ENCODE data around the gene RAF1. TPM values are rescaled to one million over a fixed set of nuclear protein-coding genes. Genes with fewer than 3 reads are reported as not detected.
"Not testable (repeated sequence)": the region's sequence is repeated elsewhere in the genome, so short reads cannot be mapped to it uniquely, and the experiment has no call there.

The RAF1 gene
- total RNA-seq, 2 experiments from 2014 or later = 64.6 to 66.9 TPM

DNA sequence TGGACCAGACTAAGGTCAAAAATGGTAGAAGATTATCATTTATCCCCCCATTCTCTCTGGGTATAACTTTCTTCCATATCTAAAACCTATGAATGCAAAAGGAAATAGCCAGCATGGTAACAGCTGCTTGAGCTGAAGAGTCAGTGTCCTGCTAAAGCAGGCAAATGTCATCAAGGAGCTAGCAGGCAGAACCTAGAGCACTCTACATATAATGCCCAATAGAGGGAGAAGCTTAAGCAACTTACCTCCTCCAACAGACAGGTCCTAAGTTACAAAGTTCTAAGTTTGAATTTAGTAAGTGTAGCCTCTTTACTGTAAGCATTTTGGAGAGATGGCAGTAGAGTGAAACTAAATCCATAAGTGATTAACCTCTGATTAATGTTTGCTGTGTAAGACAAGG lies 7.7 kb downstream of the RAF1 start:
- Mint-ChIP-seq H3K27ac (peak overlapping the region; percentile 13), H3K36me3 (peaks cover 4% of the 10 kb centered on the region), H3K4me1 (ENCODE audit: low read depth) (peaks cover 58% of the 10 kb centered on the region), H3K27me3 (no peaks in the 10 kb centered on the region), H3K9me3 (no peaks in the 10 kb centered on the region), H3K4me3 (no peak overlapping the region)
- intact Hi-C loops (cut with micrococcal nuclease) = no loop called here
- CTCF ChIA-PET = no interaction called here
- POLR2A ChIA-PET = no interaction called here
- DNase-seq = no peak

GRCh38 chr3:12655701-12656100 lies 8.2 kb downstream of the RAF1 start:
- Mint-ChIP-seq H3K4me1 (ENCODE audit: low read depth) (peaks cover 54% of the 10 kb centered on the region), H3K9me3 (no peaks in the 10 kb centered on the region), H3K36me3 (peaks cover 4% of the 10 kb centered on the region), H3K27me3 (no peaks in the 10 kb centered on the region), H3K4me3 (no peak overlapping the region), H3K27ac (no peak overlapping the region)
- no peak for DNase-seq
- CTCF ChIA-PET = no interaction called here
- POLR2A ChIA-PET = no interaction called here
- intact Hi-C loops (cut with micrococcal nuclease) = no loop called here

DNA sequence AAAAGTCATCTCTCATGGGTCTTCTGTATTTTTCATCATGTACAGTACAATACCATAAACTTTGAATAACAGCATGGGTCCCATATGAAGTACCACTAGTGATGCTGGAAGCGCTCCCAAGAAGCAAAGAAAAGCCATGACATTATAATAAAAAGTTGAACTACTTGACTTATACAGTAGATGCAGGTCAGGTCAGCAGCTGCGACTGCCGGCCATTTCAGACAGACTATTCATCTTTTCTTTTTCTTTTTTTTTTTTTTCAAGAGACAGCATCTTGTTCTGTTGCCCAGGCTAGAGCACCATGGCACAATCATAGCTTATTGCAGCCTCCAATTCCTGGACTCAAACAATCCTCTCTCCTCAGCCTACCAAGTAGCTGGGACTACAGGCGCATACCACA lies 10.2 kb downstream of the RAF1 start:
- ChIA-PET POLR2A (no interaction called here), CTCF (no interaction called here)
- H3K4me1 Mint-ChIP-seq (ENCODE audit: low read depth) = peaks cover 53% of the 10 kb centered on the region
- H3K4me3 Mint-ChIP-seq = no peak overlapping the region
- H3K27me3 Mint-ChIP-seq = no peaks in the 10 kb centered on the region
- no peak overlapping the region for H3K27ac Mint-ChIP-seq
- peaks cover 4% of the 10 kb centered on the region for H3K36me3 Mint-ChIP-seq
- intact Hi-C loops (cut with micrococcal nuclease) = no loop called here
- DNase-seq = no peak
- no peaks in the 10 kb centered on the region for H3K9me3 Mint-ChIP-seq

DNA sequence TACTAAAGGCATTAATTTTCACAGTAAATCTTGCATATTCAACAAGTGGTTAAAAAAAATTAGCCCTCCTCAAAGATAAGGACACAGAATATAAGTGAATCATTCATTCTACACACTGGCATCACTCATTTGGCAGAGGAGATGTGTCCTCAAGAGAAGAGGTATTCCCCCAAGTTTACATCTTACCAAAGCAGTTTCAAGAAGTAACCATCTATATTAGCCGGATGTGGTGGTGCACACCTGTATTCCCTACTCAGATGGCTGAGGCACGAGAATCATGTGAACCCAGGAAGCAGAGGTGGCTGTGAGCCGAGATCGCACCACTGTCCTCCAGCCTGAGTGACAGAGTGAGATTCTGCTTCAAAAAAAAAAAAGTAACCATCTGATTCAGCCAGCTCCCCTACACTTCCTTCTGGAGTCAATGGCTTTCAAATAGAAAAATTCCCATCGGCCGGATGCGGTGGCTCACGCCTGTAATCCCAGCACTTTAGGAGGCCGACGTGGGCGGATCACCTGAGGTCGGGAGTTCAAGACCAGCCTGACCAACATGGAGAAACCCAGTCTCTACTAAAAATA lies 15.4 kb downstream of the RAF1 start:
- ChIA-PET CTCF (no interaction called here), POLR2A (no interaction called here)
- H3K4me3 Mint-ChIP-seq = no peak overlapping the region
- intact Hi-C loops (cut with micrococcal nuclease) = no loop called here
- no peaks in the 10 kb centered on the region for H3K27me3 Mint-ChIP-seq
- no peaks in the 10 kb centered on the region for H3K9me3 Mint-ChIP-seq
- peaks cover 55% of the 10 kb centered on the region for H3K4me1 Mint-ChIP-seq (ENCODE audit: low read depth)
- H3K27ac Mint-ChIP-seq = no peak overlapping the region
- no peaks in the 10 kb centered on the region for H3K36me3 Mint-ChIP-seq
- no peak for DNase-seq

GRCh38 chr3:12644331-12644937 lies 19.5 kb downstream of the RAF1 start:
- ChIA-PET CTCF (interaction anchor here (1.2 kb wide), 1 partner anchor 62 kb away, joined by 3 read pairs; no protein-coding TSS in a partner anchor), POLR2A (interaction anchor here (0.8 kb wide), 1 partner anchor 18 kb away, joined by 3 read pairs; no protein-coding TSS in a partner anchor)
- H3K4me1 Mint-ChIP-seq (ENCODE audit: low read depth) = peaks cover 48% of the 10 kb centered on the region
- H3K36me3 Mint-ChIP-seq = peaks cover 10% of the 10 kb centered on the region
- intact Hi-C loops (cut with micrococcal nuclease) = no loop called here
- no peak overlapping the region for H3K27ac Mint-ChIP-seq
- DNase-seq = no peak
- no peak overlapping the region for H3K4me3 Mint-ChIP-seq
- H3K27me3 Mint-ChIP-seq = no peaks in the 10 kb centered on the region
- H3K9me3 Mint-ChIP-seq = peaks cover 8% of the 10 kb centered on the region

- Mint-ChIP-seq H3K4me3 (no peak overlapping the region), H3K9me3 (peaks cover 8% of the 10 kb centered on the region), H3K27me3 (no peaks in the 10 kb centered on the region), H3K4me1 (ENCODE audit: low read depth) (peaks cover 49% of the 10 kb centered on the region), H3K36me3 (peaks cover 10% of the 10 kb centered on the region), H3K27ac (no peak overlapping the region)
- intact Hi-C loops (cut with micrococcal nuclease) = no loop called here
- ChIA-PET POLR2A (interaction anchor here (0.8 kb wide), 1 partner anchor 18 kb away, joined by 3 read pairs; no protein-coding TSS in a partner anchor), CTCF (no interaction called here)
- DNase-seq = no peak
Observed at GRCh38 chr3:12643724-12644123, 20.2 kb downstream of the RAF1 start.

GRCh38 chr3:12643010-12643380 lies 20.9 kb downstream of the RAF1 start:
- no peak overlapping the region for H3K4me3 Mint-ChIP-seq
- H3K4me1 Mint-ChIP-seq (ENCODE audit: low read depth) = peaks cover 48% of the 10 kb centered on the region
- CTCF ChIA-PET = no interaction called here
- intact Hi-C loops (cut with micrococcal nuclease) = no loop called here
- H3K36me3 Mint-ChIP-seq = peaks cover 11% of the 10 kb centered on the region
- DNase-seq = no peak
- POLR2A ChIA-PET = no interaction called here
- no peaks in the 10 kb centered on the region for H3K27me3 Mint-ChIP-seq
- peaks cover 8% of the 10 kb centered on the region for H3K9me3 Mint-ChIP-seq
- H3K27ac Mint-ChIP-seq = no peak overlapping the region

GRCh38 chr3:12640853-12641252 lies 23.1 kb downstream of the RAF1 start:
- CTCF ChIA-PET = interaction anchor here (0.9 kb wide), 1 partner anchor 26 kb away, joined by 3 read pairs; no protein-coding TSS in a partner anchor
- H3K36me3 Mint-ChIP-seq = peaks cover 17% of the 10 kb centered on the region
- POLR2A ChIA-PET; intact Hi-C loops (cut with micrococcal nuclease); H3K27ac Mint-ChIP-seq; H3K4me3 Mint-ChIP-seq; H3K9me3 Mint-ChIP-seq; DNase-seq; H3K27me3 Mint-ChIP-seq: not testable (repeated sequence)
- peaks cover 44% of the 10 kb centered on the region for H3K4me1 Mint-ChIP-seq (ENCODE audit: low read depth)

DNA sequence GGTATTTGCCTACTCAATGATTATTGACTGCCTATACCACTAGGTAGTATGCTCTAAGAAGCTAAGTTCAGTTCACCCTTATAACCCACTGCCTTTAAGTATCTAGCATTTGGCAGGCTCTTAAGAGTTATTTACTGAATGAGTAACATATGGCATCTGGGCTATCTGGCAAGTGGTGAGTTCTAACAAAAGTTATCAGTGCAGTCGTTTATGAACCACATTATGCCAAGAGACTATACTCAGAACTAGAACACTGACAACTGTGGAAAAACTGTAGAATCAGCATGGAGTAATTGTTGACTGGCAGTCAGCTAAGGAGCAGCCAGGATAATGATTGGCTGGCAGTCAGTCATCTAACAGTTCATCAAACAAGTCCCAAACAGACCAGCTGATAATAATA lies 25.8 kb downstream of the RAF1 start:
- peaks cover 31% of the 10 kb centered on the region for H3K4me1 Mint-ChIP-seq (ENCODE audit: low read depth)
- H3K27ac Mint-ChIP-seq = no peak overlapping the region
- POLR2A ChIA-PET = no interaction called here
- no peak for DNase-seq
- CTCF ChIA-PET = no interaction called here
- peaks cover 21% of the 10 kb centered on the region for H3K36me3 Mint-ChIP-seq
- H3K4me3 Mint-ChIP-seq = no peak overlapping the region
- intact Hi-C loops (cut with micrococcal nuclease) = no loop called here
- H3K9me3 Mint-ChIP-seq = peaks cover 8% of the 10 kb centered on the region
- no peaks in the 10 kb centered on the region for H3K27me3 Mint-ChIP-seq

- Mint-ChIP-seq H3K4me1 (ENCODE audit: low read depth) (peaks cover 32% of the 10 kb centered on the region), H3K9me3 (no peaks in the 10 kb centered on the region), H3K27me3 (no peaks in the 10 kb centered on the region), H3K36me3 (peaks cover 10% of the 10 kb centered on the region), H3K4me3 (no peak overlapping the region), H3K27ac (no peak overlapping the region)
- no peak for DNase-seq
- ChIA-PET POLR2A (no interaction called here), CTCF (no interaction called here)
- intact Hi-C loops (cut with micrococcal nuclease) = no loop called here
Observed at GRCh38 chr3:12633108-12633507, 30.8 kb downstream of the RAF1 start.

- no peak for DNase-seq
- H3K36me3 Mint-ChIP-seq = peaks cover 7% of the 10 kb centered on the region
- ChIA-PET CTCF (no interaction called here), POLR2A (no interaction called here)
- H3K27me3 Mint-ChIP-seq = no peaks in the 10 kb centered on the region
- intact Hi-C loops (cut with micrococcal nuclease) = no loop called here
- no peak overlapping the region for H3K27ac Mint-ChIP-seq
- H3K4me1 Mint-ChIP-seq (ENCODE audit: low read depth) = peaks cover 33% of the 10 kb centered on the region
- H3K9me3 Mint-ChIP-seq = no peaks in the 10 kb centered on the region
- no peak overlapping the region for H3K4me3 Mint-ChIP-seq
Observed at GRCh38 chr3:12632523-12632922, 31.4 kb downstream of the RAF1 start.

- H3K36me3 Mint-ChIP-seq; POLR2A ChIA-PET; CTCF ChIA-PET; H3K27ac Mint-ChIP-seq; H3K4me3 Mint-ChIP-seq; DNase-seq; H3K9me3 Mint-ChIP-seq; H3K27me3 Mint-ChIP-seq; intact Hi-C loops (cut with micrococcal nuclease): not testable (repeated sequence)
- H3K4me1 Mint-ChIP-seq (ENCODE audit: low read depth) = peaks cover 41% of the 10 kb centered on the region
Observed at GRCh38 chr3:12630843-12631242, 33.1 kb downstream of the RAF1 start.

DNA sequence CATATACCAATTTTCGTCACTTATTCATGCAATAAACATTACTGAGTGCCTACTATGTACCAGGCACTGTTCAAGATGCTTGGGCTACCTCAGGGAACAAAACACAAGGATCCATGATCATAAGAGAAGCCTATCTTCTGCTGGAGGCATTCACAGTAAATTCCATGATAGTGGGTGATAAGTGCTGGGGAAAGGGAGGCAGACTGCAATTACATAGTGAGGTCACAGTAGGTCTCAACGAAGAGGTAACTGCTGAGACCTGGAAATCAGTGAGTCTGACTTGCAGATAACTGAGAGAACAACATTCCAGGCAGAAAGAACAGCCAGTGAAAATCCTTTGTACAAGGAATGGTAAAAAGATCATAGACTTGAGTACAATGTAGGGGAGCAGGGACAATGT lies 33.6 kb downstream of the RAF1 start:
- CTCF ChIA-PET = no interaction called here
- POLR2A ChIA-PET = no interaction called here
- Mint-ChIP-seq H3K27ac (no peak overlapping the region), H3K4me1 (ENCODE audit: low read depth) (peaks cover 47% of the 10 kb centered on the region), H3K27me3 (no peaks in the 10 kb centered on the region), H3K36me3 (peaks cover 4% of the 10 kb centered on the region), H3K4me3 (no peak overlapping the region), H3K9me3 (no peaks in the 10 kb centered on the region)
- DNase-seq = no peak
- intact Hi-C loops (cut with micrococcal nuclease) = no loop called here
